ENCODE measurements around the gene CETN3. TPM values are rescaled to one million over a fixed set of nuclear protein-coding genes. Genes with fewer than 3 reads are reported as not detected.

Gene CETN3
- total RNA-seq, 2 donors from 2014 or later: 2.6 to 14.3 TPM

DNA sequence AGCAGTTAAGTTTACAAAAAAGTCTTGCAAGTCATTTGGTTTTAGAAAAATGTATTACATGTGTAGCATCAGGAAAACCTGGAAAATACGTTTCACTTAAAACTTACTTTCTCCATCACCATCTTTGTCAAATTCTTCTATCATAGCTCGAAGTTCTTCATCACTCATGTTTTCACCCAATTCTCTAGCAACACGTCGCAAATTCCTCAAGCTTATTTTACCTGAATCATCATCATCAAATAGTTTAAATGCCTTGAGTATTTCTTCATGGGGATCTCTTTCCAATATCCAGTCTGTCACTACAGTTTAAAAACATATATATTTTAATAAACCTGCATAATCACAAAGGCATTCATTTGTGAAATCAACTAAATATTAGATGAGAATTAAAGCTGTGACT lies 10.3 kb downstream of the CETN3 start:
- DNase-seq (no peak), ATAC-seq (no peak)
- intact Hi-C loops (cut with DNase I): no loop called here
- H3K4me3 ChIP-seq: no peak overlapping the region
- H3K27ac ChIP-seq: no peak overlapping the region
- TF ChIP-seq, protein P1, sequence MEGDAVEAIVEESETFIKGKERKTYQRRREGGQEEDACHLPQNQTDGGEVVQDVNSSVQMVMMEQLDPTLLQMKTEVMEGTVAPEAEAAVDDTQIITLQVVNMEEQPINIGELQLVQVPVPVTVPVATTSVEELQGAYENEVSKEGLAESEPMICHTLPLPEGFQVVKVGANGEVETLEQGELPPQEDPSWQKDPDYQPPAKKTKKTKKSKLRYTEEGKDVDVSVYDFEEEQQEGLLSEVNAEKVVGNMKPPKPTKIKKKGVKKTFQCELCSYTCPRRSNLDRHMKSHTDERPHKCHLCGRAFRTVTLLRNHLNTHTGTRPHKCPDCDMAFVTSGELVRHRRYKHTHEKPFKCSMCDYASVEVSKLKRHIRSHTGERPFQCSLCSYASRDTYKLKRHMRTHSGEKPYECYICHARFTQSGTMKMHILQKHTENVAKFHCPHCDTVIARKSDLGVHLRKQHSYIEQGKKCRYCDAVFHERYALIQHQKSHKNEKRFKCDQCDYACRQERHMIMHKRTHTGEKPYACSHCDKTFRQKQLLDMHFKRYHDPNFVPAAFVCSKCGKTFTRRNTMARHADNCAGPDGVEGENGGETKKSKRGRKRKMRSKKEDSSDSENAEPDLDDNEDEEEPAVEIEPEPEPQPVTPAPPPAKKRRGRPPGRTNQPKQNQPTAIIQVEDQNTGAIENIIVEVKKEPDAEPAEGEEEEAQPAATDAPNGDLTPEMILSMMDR (IDR thresholded peaks at IDR 0.05): no peak
- no peak for TF ChIP-seq POLR2A (IDR thresholded peaks at IDR 0.05)
- peaks cover 0 to 6% of the 10 kb centered on the region in 2 donors for H3K36me3 ChIP-seq (replicated peaks in 1 of 2; ENCODE audit: insufficient read depth in 1 of 2, low read depth in 2 of 2)
- H3K27me3 ChIP-seq: no peaks in the 10 kb centered on the region
- 89 to 94% methylated on average over 4 of the region's 4 CpGs for WGBS, 2 donors
- no peaks in the 10 kb centered on the region for H3K9me3 ChIP-seq
- no peaks in the 10 kb centered on the region for H3K4me1 ChIP-seq

DNA sequence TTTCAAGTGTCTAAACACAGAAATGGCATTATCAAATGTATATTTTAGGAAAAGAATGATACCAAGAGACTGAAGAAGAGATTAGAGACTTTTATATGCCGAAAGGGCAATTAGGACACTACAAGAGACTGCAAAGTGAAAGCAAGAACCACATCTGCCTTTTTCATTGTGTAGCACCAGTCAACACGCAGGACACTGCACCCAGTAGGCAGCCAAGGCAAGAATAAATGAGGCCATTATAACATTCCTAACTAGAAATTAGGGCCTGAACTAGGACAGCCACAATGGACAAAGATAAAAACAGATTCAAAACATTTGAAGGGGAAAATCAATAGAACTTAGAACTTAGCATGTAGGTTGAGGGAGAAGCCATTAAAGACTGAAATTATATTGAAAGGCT lies 10.8 kb downstream of the CETN3 start:
- intact Hi-C loops (cut with DNase I): no loop called here
- H3K36me3 ChIP-seq (replicated peaks in 1 of 2; ENCODE audit: insufficient read depth in 1 of 2, low read depth in 2 of 2): peaks cover 0 to 6% of the 10 kb centered on the region in 2 donors
- no peak overlapping the region for H3K4me3 ChIP-seq
- no peaks in the 10 kb centered on the region for H3K27me3 ChIP-seq
- DNase-seq: no peak
- H3K4me1 ChIP-seq: no peaks in the 10 kb centered on the region
- no peaks in the 10 kb centered on the region for H3K9me3 ChIP-seq
- WGBS, 2 donors: 89 to 91% methylated on average over 2 of the region's 2 CpGs
- ATAC-seq: no peak
- H3K27ac ChIP-seq: no peak overlapping the region
- no peak for TF ChIP-seq POLR2A (IDR thresholded peaks at IDR 0.05)

DNA sequence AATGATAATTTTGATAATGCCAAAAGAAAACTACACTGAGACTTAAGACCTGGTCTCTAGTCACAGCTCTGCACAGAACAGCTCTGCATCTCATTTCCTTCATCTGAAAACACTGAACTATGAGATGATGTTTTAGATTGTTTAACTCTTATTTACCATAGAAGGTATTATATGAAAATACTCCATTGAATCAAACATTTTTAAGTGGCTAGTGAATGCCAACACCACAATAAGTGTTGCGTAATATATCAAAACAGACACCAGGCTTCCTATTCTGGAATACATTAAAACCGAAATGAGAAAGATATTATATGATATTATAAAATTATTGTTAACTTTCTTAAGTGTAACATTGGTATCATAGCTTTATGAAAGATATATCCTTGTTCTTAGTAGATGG lies 14.6 kb downstream of the CETN3 start:
- intact Hi-C loops (cut with DNase I): no loop called here
- Histone ChIP-seq H3K27ac (no peak overlapping the region), H3K27me3 (no peaks in the 10 kb centered on the region), H3K36me3 (replicated peaks in 1 of 2; ENCODE audit: insufficient read depth in 1 of 2, low read depth in 2 of 2) (peaks cover 0 to 4% of the 10 kb centered on the region in 2 donors), H3K9me3 (no peaks in the 10 kb centered on the region), H3K4me1 (no peaks in the 10 kb centered on the region), H3K4me3 (no peak overlapping the region)
- TF ChIP-seq POLR2A (IDR thresholded peaks at IDR 0.05): no peak
- TF ChIP-seq, protein P1 (IDR thresholded peaks at IDR 0.05): no peak
- ATAC-seq (no peak), DNase-seq (no peak)
- 91 to 95% methylated on average over 2 of the region's 2 CpGs for WGBS, 2 donors

DNA sequence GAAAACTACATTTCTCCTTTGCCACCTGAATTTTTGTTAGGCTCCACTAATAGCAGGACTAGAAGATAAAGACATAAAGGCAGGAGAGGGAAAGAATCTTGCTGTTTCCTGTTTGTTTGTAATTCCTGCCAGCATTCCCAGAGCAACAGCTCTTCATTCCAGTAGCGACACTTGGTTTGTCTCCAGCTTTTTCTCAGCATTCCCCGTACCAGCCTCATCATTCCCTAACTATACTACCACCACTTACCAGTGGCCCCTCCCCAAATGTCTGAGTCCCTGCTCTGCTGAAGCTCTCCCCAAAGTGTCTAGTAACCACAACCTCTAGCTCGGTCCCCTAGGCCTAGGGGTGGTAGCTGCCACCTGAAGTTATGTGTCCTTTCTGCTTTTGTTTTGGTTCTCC lies 18.6 kb downstream of the CETN3 start:
- DNase-seq (no peak), ATAC-seq (no peak)
- H3K9me3 ChIP-seq: no peaks in the 10 kb centered on the region
- no peaks in the 10 kb centered on the region for H3K4me1 ChIP-seq
- no peak for TF ChIP-seq POLR2A (IDR thresholded peaks at IDR 0.05)
- TF ChIP-seq, protein P1 (IDR thresholded peaks at IDR 0.05): no peak
- H3K27ac ChIP-seq: no peak overlapping the region
- WGBS, 2 donors: 61 to 77% methylated on average over 3 of the region's 3 CpGs
- intact Hi-C loops (cut with DNase I): no loop called here
- H3K36me3 ChIP-seq (replicated peaks in 1 of 2; ENCODE audit: insufficient read depth in 1 of 2, low read depth in 2 of 2): no peaks in the 10 kb centered on the region
- no peak overlapping the region for H3K4me3 ChIP-seq
- no peaks in the 10 kb centered on the region for H3K27me3 ChIP-seq

DNA sequence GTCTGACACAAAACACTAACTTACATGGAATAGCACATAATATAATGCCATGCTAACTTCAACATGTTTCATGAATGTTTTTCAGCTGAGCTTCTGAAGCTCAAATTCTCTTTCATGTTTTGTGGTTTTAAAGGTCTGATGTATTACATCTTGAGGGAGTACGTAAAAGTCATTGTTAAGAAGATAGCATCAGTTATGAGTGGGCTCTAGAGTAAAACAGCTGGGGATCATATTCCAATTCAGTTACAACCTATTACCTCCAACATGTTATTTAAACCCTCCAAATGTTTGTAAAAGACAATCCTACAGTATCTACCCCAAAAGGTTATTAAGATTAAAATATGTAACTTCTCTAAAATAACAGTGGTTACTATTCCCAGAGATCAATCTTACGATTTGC lies 19.2 kb downstream of the CETN3 start:
- intact Hi-C loops (cut with DNase I): no loop called here
- 81 to 83% methylated on average over 2 of the region's 2 CpGs for WGBS, 2 donors
- H3K4me1 ChIP-seq: no peaks in the 10 kb centered on the region
- TF ChIP-seq, protein P1 (IDR thresholded peaks at IDR 0.05): no peak
- TF ChIP-seq POLR2A (IDR thresholded peaks at IDR 0.05): no peak
- H3K4me3 ChIP-seq: no peak overlapping the region
- no peaks in the 10 kb centered on the region for H3K9me3 ChIP-seq
- H3K36me3 ChIP-seq (replicated peaks in 1 of 2; ENCODE audit: insufficient read depth in 1 of 2, low read depth in 2 of 2): no peaks in the 10 kb centered on the region
- ATAC-seq: no peak
- no peak overlapping the region for H3K27ac ChIP-seq
- no peaks in the 10 kb centered on the region for H3K27me3 ChIP-seq
- no peak for DNase-seq

All from body of pancreas (tissue), 4 donors.